ENCODE results near the gene PAXX. TPM values are rescaled to one million over a fixed set of nuclear protein-coding genes. Genes with fewer than 3 reads are reported as not detected.

The PAXX gene
- total RNA-seq, 2 experiments from 2014 or later: 80.6 to 85.2 TPM

GRCh38 chr9:136992819-136993369, 672 bp downstream of the PAXX start:
- Mint-ChIP-seq H3K36me3 (ENCODE audit: low read depth) (peaks cover 10% of the 10 kb centered on the region), H3K9me3 (ENCODE audit: insufficient read depth) (no peaks in the 10 kb centered on the region), H3K4me1 (ENCODE audit: low read depth) (peaks cover 44% of the 10 kb centered on the region), H3K4me3 (peak overlapping the region; percentile 84), H3K27ac (peak overlapping the region; percentile 87), H3K27me3 (ENCODE audit: low read depth) (peaks cover 12% of the 10 kb centered on the region)
- CTCF ChIA-PET: interaction anchor here (0.7 to 4.2 kb wide), 11 partner anchors 12 to 150 kb away, joined by 3 to 40 read pairs (median 5); partner anchors contain the start of genes ABCA2 and AJM1
- DNase-seq (no peak), ATAC-seq (no peak)
- POLR2A ChIA-PET: interaction anchor here (0.6 to 1.9 kb wide), 5 partner anchors 11 to 476 kb away, joined by 3 to 7 read pairs (median 4); no protein-coding TSS in a partner anchor

GRCh38 chr9:136994180-136994887, 2.1 kb downstream of the PAXX start:
- ATAC-seq (no peak), DNase-seq (no peak)
- peaks cover 58% of the 10 kb centered on the region for H3K4me1 Mint-ChIP-seq (ENCODE audit: low read depth)
- H3K4me3 Mint-ChIP-seq: peak overlapping the region; percentile 84
- H3K27me3 Mint-ChIP-seq (ENCODE audit: low read depth): peaks cover 7% of the 10 kb centered on the region
- peaks cover 10% of the 10 kb centered on the region for H3K36me3 Mint-ChIP-seq (ENCODE audit: low read depth)
- ChIA-PET CTCF (interaction anchor here (1.4 to 4.2 kb wide), 3 partner anchors 34 to 46 kb away, joined by 6 to 40 read pairs (median 28); partner anchors contain the start of gene ABCA2), POLR2A (no interaction called here)
- no peaks in the 10 kb centered on the region for H3K9me3 Mint-ChIP-seq (ENCODE audit: insufficient read depth)
- H3K27ac Mint-ChIP-seq: no peak overlapping the region

GRCh38 chr9:136994888-136995230, 2.6 kb downstream of the PAXX start:
- no peak for DNase-seq
- CTCF ChIA-PET: no interaction called here
- Mint-ChIP-seq H3K4me1 (ENCODE audit: low read depth) (peaks cover 62% of the 10 kb centered on the region), H3K4me3 (no peak overlapping the region), H3K36me3 (ENCODE audit: low read depth) (peaks cover 10% of the 10 kb centered on the region), H3K27ac (no peak overlapping the region), H3K9me3 (ENCODE audit: insufficient read depth) (no peaks in the 10 kb centered on the region), H3K27me3 (ENCODE audit: low read depth) (peaks cover 4% of the 10 kb centered on the region)
- no peak for ATAC-seq
- POLR2A ChIA-PET: no interaction called here

GRCh38 chr9:136995362-136995761, 3.1 kb downstream of the PAXX start:
- no peaks in the 10 kb centered on the region for H3K9me3 Mint-ChIP-seq (ENCODE audit: insufficient read depth)
- H3K27me3 Mint-ChIP-seq (ENCODE audit: low read depth): no peaks in the 10 kb centered on the region
- ChIA-PET POLR2A (interaction anchor here (1.0 kb wide), 1 partner anchor 85 kb away, joined by 3 read pairs; no protein-coding TSS in a partner anchor), CTCF (interaction anchor here (0.9 to 5.8 kb wide), 6 partner anchors 32 to 153 kb away, joined by 3 to 43 read pairs (median 6); partner anchors contain the start of genes ABCA2, AJM1 and NPDC1)
- DNase-seq (no peak), ATAC-seq (no peak)
- H3K27ac Mint-ChIP-seq: no peak overlapping the region
- peaks cover 10% of the 10 kb centered on the region for H3K36me3 Mint-ChIP-seq (ENCODE audit: low read depth)
- peaks cover 67% of the 10 kb centered on the region for H3K4me1 Mint-ChIP-seq (ENCODE audit: low read depth)
- no peak overlapping the region for H3K4me3 Mint-ChIP-seq

GRCh38 chr9:136995772-136996311, 3.6 kb downstream of the PAXX start:
- ATAC-seq (no peak), DNase-seq (no peak)
- peak overlapping the region; percentile 87 for H3K27ac Mint-ChIP-seq
- peaks cover 10% of the 10 kb centered on the region for H3K36me3 Mint-ChIP-seq (ENCODE audit: low read depth)
- H3K4me3 Mint-ChIP-seq: peak overlapping the region; percentile 46
- ChIA-PET CTCF (interaction anchor here (0.8 to 5.8 kb wide), 7 partner anchors 32 to 203 kb away, joined by 3 to 43 read pairs (median 6); partner anchors contain the start of genes ABCA2, AJM1 and NPDC1), POLR2A (interaction anchor here (0.5 to 1.0 kb wide), 2 partner anchors 86 to 206 kb away, joined by 3 read pairs; no protein-coding TSS in a partner anchor)
- H3K9me3 Mint-ChIP-seq (ENCODE audit: insufficient read depth): no peaks in the 10 kb centered on the region
- peaks cover 70% of the 10 kb centered on the region for H3K4me1 Mint-ChIP-seq (ENCODE audit: low read depth)
- H3K27me3 Mint-ChIP-seq (ENCODE audit: low read depth): no peaks in the 10 kb centered on the region

- Mint-ChIP-seq H3K27me3 (ENCODE audit: low read depth) (no peaks in the 10 kb centered on the region), H3K4me1 (ENCODE audit: low read depth) (peaks cover 70% of the 10 kb centered on the region), H3K27ac (peak within 1 kb of the TSS; percentile 87), H3K9me3 (ENCODE audit: insufficient read depth) (no peaks in the 10 kb centered on the region), H3K36me3 (ENCODE audit: low read depth) (peaks cover 10% of the 10 kb centered on the region), H3K4me3 (peak within 1 kb of the TSS; percentile 46)
- ATAC-seq (peak; percentile 20), DNase-seq (peak; percentile 78)
- POLR2A ChIA-PET: interaction anchor here (0.5 to 1.0 kb wide), 2 partner anchors 87 to 206 kb away, joined by 3 read pairs; no protein-coding TSS in a partner anchor
- CTCF ChIA-PET: interaction anchor here (0.8 to 5.8 kb wide), 7 partner anchors 31 to 204 kb away, joined by 3 to 43 read pairs (median 6); partner anchors contain the start of genes ABCA2, AJM1 and NPDC1
These were observed 4.4 kb downstream of the PAXX start, which contains the start of gene CLIC3 for GRCh38 chr9:136996361-136997292. Gene CLIC3 (minus strand): TSS chr9:136996568. CDS start chr9:136996543, 25 bp downstream.

GRCh38 chr9:136997371-136997770, 5.1 kb downstream of the PAXX start:
- Mint-ChIP-seq H3K9me3 (ENCODE audit: insufficient read depth) (no peaks in the 10 kb centered on the region), H3K4me1 (ENCODE audit: low read depth) (peaks cover 69% of the 10 kb centered on the region), H3K27ac (peak overlapping the region; percentile 87), H3K36me3 (ENCODE audit: low read depth) (peaks cover 10% of the 10 kb centered on the region), H3K27me3 (ENCODE audit: low read depth) (no peaks in the 10 kb centered on the region), H3K4me3 (peak overlapping the region; percentile 50)
- ChIA-PET CTCF (interaction anchor here (1.1 to 5.8 kb wide), 3 partner anchors 32 to 155 kb away, joined by 3 to 43 read pairs (median 7); partner anchors contain the start of gene AJM1), POLR2A (no interaction called here)
- DNase-seq (no peak), ATAC-seq (no peak)

GRCh38 chr9:136997830-136998234, 5.6 kb downstream of the PAXX start:
- ATAC-seq (no peak), DNase-seq (peak; percentile 65)
- peaks cover 10% of the 10 kb centered on the region for H3K36me3 Mint-ChIP-seq (ENCODE audit: low read depth)
- CTCF ChIA-PET: interaction anchor here (1.1 to 5.8 kb wide), 3 partner anchors 31 to 156 kb away, joined by 3 to 43 read pairs (median 7); partner anchors contain the start of gene AJM1
- no peaks in the 10 kb centered on the region for H3K9me3 Mint-ChIP-seq (ENCODE audit: insufficient read depth)
- H3K4me1 Mint-ChIP-seq (ENCODE audit: low read depth): peaks cover 69% of the 10 kb centered on the region
- POLR2A ChIA-PET: no interaction called here
- H3K27ac Mint-ChIP-seq: peak overlapping the region; percentile 87
- no peaks in the 10 kb centered on the region for H3K27me3 Mint-ChIP-seq (ENCODE audit: low read depth)
- H3K4me3 Mint-ChIP-seq: peak overlapping the region; percentile 50

- ATAC-seq (peak; percentile 54), DNase-seq (peak; percentile 70)
- ChIA-PET CTCF (interaction anchor here (0.7 to 5.8 kb wide), 12 partner anchors 9 to 273 kb away, joined by 3 to 43 read pairs (median 4); partner anchors contain the start of genes ABCA2 and PAXX), POLR2A (interaction anchor here (0.6 to 1.3 kb wide), 6 partner anchors 9 to 320 kb away, joined by 3 to 5 read pairs (median 3); partner anchors contain the start of gene TUBB4B)
- peak overlapping the region; percentile 86 for H3K27ac Mint-ChIP-seq
- H3K9me3 Mint-ChIP-seq (ENCODE audit: insufficient read depth): no peaks in the 10 kb centered on the region
- peak overlapping the region; percentile 55 for H3K4me3 Mint-ChIP-seq
- H3K27me3 Mint-ChIP-seq (ENCODE audit: low read depth): no peaks in the 10 kb centered on the region
- H3K36me3 Mint-ChIP-seq (ENCODE audit: low read depth): no peaks in the 10 kb centered on the region
- H3K4me1 Mint-ChIP-seq (ENCODE audit: low read depth): peaks cover 60% of the 10 kb centered on the region
These were observed 8.1 kb downstream of the PAXX start for GRCh38 chr9:137000177-137000930.

- no peak for ATAC-seq
- ChIA-PET POLR2A (no interaction called here), CTCF (interaction anchor here (0.6 to 5.0 kb wide), 4 partner anchors 27 to 1080 kb away, joined by 3 to 25 read pairs (median 12); partner anchors contain the start of gene ABCA2)
- Mint-ChIP-seq H3K27ac (no peak overlapping the region), H3K4me1 (ENCODE audit: low read depth) (peaks cover 55% of the 10 kb centered on the region), H3K9me3 (ENCODE audit: insufficient read depth) (no peaks in the 10 kb centered on the region), H3K4me3 (no peak overlapping the region), H3K36me3 (ENCODE audit: low read depth) (no peaks in the 10 kb centered on the region), H3K27me3 (ENCODE audit: low read depth) (no peaks in the 10 kb centered on the region)
- DNase-seq: no peak
These were observed 9.8 kb downstream of the PAXX start for GRCh38 chr9:137001857-137002645.

Data from activated CD8-positive, alpha-beta T cell treated with anti-CD3 and anti-CD28 coated beads, Interleukin-2, amount 10 ng/mL, durations not matched to agents 7 days and 5 days (primary cell).